Osteocyte (in vitro differentiated cells): ENCODE data around the gene TRAF3. TPM values are rescaled to one million over a fixed set of nuclear protein-coding genes. Genes with fewer than 3 reads are reported as not detected.

ENCODE experiments used
- DNase-seq: peaks from one replicate; pipeline ENCODE4 v3.0.0; 2021; ENCODE audit warnings: mixed read lengths; ENCODE audit not compliant: unreplicated experiment; ENCODE audit errors: extremely low spot score
- H3K27ac Mint-ChIP-seq: one replicate; pipeline ENCODE4 v1.8.0; 2021; ENCODE audit warnings: mild to moderate bottlenecking, mixed read lengths; ENCODE audit not compliant: unreplicated experiment
- H3K27me3 Mint-ChIP-seq: one replicate; pipeline ENCODE4 v1.8.0; 2021; ENCODE audit warnings: mixed read lengths; ENCODE audit not compliant: unreplicated experiment
- H3K36me3 Mint-ChIP-seq: one replicate; pipeline ENCODE4 v1.8.0; 2021; ENCODE audit warnings: mixed read lengths; ENCODE audit not compliant: unreplicated experiment
- H3K4me1 Mint-ChIP-seq: one replicate; pipeline ENCODE4 v1.8.0; 2021; ENCODE audit warnings: mixed read lengths; ENCODE audit not compliant: unreplicated experiment
- H3K4me3 Mint-ChIP-seq: one replicate; pipeline ENCODE4 v1.8.0; 2021; ENCODE audit warnings: mild to moderate bottlenecking, moderate library complexity, mixed read lengths; ENCODE audit not compliant: unreplicated experiment
- H3K9me3 Mint-ChIP-seq: one replicate; pipeline ENCODE4 v1.8.0; 2021; ENCODE audit warnings: mixed read lengths; ENCODE audit not compliant: unreplicated experiment
- CTCF ChIP-seq: fragments of 200-600 bp; sonication (generic); IDR thresholded peaks from 2 replicates; pipeline ENCODE4 v1.5.0; 2021; ENCODE audit warnings: antibody characterized with exemption, mild to moderate bottlenecking, moderate library complexity
- total RNA-seq: library from RNA; stranded (reverse); gene quantifications from 2 replicates; pipeline ENCODE4 v1.2.1, GENCODE V29; 2021

TRAF3 gene
- total RNA-seq, 1 donor from 2014 or later: 15.9 TPM

- Mint-ChIP-seq H3K36me3 (peaks cover 45% of the 10 kb centered on the region), H3K9me3 (no peaks in the 10 kb centered on the region), H3K4me1 (peaks cover 17% of the 10 kb centered on the region), H3K4me3 (no peak overlapping the region), H3K27me3 (no peaks in the 10 kb centered on the region), H3K27ac (no peak overlapping the region)
- no peak for TF ChIP-seq CTCF
- no peak for DNase-seq
Observed at GRCh38 chr14:102948698-102949061, 171.4 kb downstream of the TRAF3 start.

GRCh38 chr14:102949062-102949800 is 172.0 kb downstream of the TRAF3 start:
- H3K27me3 Mint-ChIP-seq: no peaks in the 10 kb centered on the region
- H3K9me3 Mint-ChIP-seq: no peaks in the 10 kb centered on the region
- no peak overlapping the region for H3K4me3 Mint-ChIP-seq
- peaks cover 17% of the 10 kb centered on the region for H3K4me1 Mint-ChIP-seq
- peaks cover 44% of the 10 kb centered on the region for H3K36me3 Mint-ChIP-seq
- no peak for TF ChIP-seq CTCF
- no peak overlapping the region for H3K27ac Mint-ChIP-seq
- no peak for DNase-seq

- no peak for DNase-seq
- H3K9me3 Mint-ChIP-seq: no peaks in the 10 kb centered on the region
- H3K36me3 Mint-ChIP-seq: peaks cover 45% of the 10 kb centered on the region
- H3K4me3 Mint-ChIP-seq: no peak overlapping the region
- H3K27ac Mint-ChIP-seq: no peak overlapping the region
- H3K4me1 Mint-ChIP-seq: peaks cover 17% of the 10 kb centered on the region
- H3K27me3 Mint-ChIP-seq: no peaks in the 10 kb centered on the region
- TF ChIP-seq CTCF: no peak
Observed at GRCh38 chr14:102949801-102950451, 172.7 kb downstream of the TRAF3 start.

GRCh38 chr14:102951034-102951433 is 173.8 kb downstream of the TRAF3 start:
- Mint-ChIP-seq H3K4me3 (no peak overlapping the region), H3K4me1 (peaks cover 17% of the 10 kb centered on the region), H3K27me3 (no peaks in the 10 kb centered on the region), H3K27ac (no peak overlapping the region), H3K36me3 (peaks cover 44% of the 10 kb centered on the region), H3K9me3 (no peaks in the 10 kb centered on the region)
- no peak for DNase-seq
- TF ChIP-seq CTCF: no peak

- no peak for TF ChIP-seq CTCF
- Mint-ChIP-seq H3K36me3 (peaks cover 45% of the 10 kb centered on the region), H3K27me3 (no peaks in the 10 kb centered on the region), H3K4me3 (no peak overlapping the region), H3K4me1 (peaks cover 17% of the 10 kb centered on the region), H3K27ac (peak overlapping the region; percentile 79), H3K9me3 (no peaks in the 10 kb centered on the region)
- DNase-seq: no peak
Observed at GRCh38 chr14:102951799-102952198, 174.6 kb downstream of the TRAF3 start.
